GM12878 (cell line): Measurements from ENCODE around the gene ATG13. TPM values are rescaled to one million over a fixed set of nuclear protein-coding genes. Genes with fewer than 3 reads are reported as not detected.

Source experiments
- ATAC-seq: fragments of 200-7000 bp; cut with Tn5 transposase; 3 replicates; pipeline ENCODE4 v1.9.1; 2020; ENCODE audit warnings: mild to moderate bottlenecking, moderate library complexity
- BruUV-seq: library from RNA; stranded (reverse); fragments of 400-500 nt; replicated peaks from 2 replicates; lab custom pipeline; 2021; lab: Mats Ljungman, UMichigan
- CTCF ChIA-PET: fragments of 300-600 bp; sonication (Branson Sonifier 250); formaldehyde crosslinking; extraction: SDS; loops from one replicate; lab custom pipeline; 2021; ENCODE audit warnings: inconsistent platforms; lab: Yijun Ruan, JAX
- POLR2A ChIA-PET: fragments of 350-600 bp; formaldehyde crosslinking; extraction: SDS; loops from one replicate; lab custom pipeline; 2021; ENCODE audit warnings: inconsistent platforms; lab: Charles Lee
- RAD21 ChIA-PET: fragments of 300-600 bp; sonication (Branson Sonifier 250); formaldehyde crosslinking; loops from one replicate; lab custom pipeline; 2023; ENCODE audit warnings: antibody characterized with exemption; ENCODE audit not compliant: unreplicated experiment; lab: Charles Lee
- SMC1A ChIA-PET: fragments of 300-600 bp; sonication (Branson Sonifier 250); formaldehyde crosslinking; loops from one replicate; lab custom pipeline; 2023; ENCODE audit not compliant: unreplicated experiment, uncharacterized antibody; lab: Charles Lee
- DNase-seq: peaks from one replicate; pipeline ENCODE4 v3.0.0-alpha.2; 2011; ENCODE audit warnings: low read depth, low spot score
- FAIRE-seq: peaks from 3 replicates; lab custom pipeline; 2011; peaks lifted over from hg19 to GRCh38; lab: Jason Lieb, UNC
- H2AFZ ChIP-seq: 2 replicates; pipeline ENCODE4 v1.6.0; 2011; ENCODE audit warnings: low read depth, low read length, control low read depth; ENCODE audit not compliant: control insufficient read depth
- H3K27ac ChIP-seq: 2 replicates; pipeline ENCODE4 v1.5.1; 2011; ENCODE audit warnings: control low read depth; ENCODE audit not compliant: control insufficient read depth, insufficient read depth
- H3K27me3 ChIP-seq, 2 experiments: replicated peaks in 1 of 2; 2 replicates each; pipeline versions ENCODE4 v1.6.0 to v1.6.1; 2011; ENCODE audit warnings: low read length in 1 of 2; ENCODE audit not compliant: control insufficient read depth in 2 of 2, insufficient read depth in 2 of 2
- H3K36me3 ChIP-seq, 2 experiments: 2 replicates each; pipeline ENCODE4 v1.5.1; 2011; ENCODE audit warnings: low read length in 1 of 2; ENCODE audit not compliant: control insufficient read depth in 2 of 2, insufficient read depth in 2 of 2
- H3K4me1 ChIP-seq: 2 replicates; pipeline ENCODE4 v1.6.1; 2011; ENCODE audit warnings: mild to moderate bottlenecking, low read length, moderate library complexity, mixed read lengths; ENCODE audit not compliant: control insufficient read depth, insufficient read depth
- H3K4me2 ChIP-seq: 2 replicates; pipeline ENCODE4 v1.6.0; 2011; ENCODE audit warnings: control low read depth; ENCODE audit not compliant: control insufficient read depth, insufficient read depth
- H3K4me3 ChIP-seq: fragments of 200-600 bp; sonication (generic); 2 replicates; pipeline ENCODE4 v1.5.1; 2016
- H3K79me2 ChIP-seq: 2 replicates; pipeline ENCODE4 v1.6.0; 2011; ENCODE audit warnings: low read length; ENCODE audit not compliant: control insufficient read depth, insufficient read depth
- H3K9ac ChIP-seq: 2 replicates; pipeline ENCODE4 v1.8.0; 2011; ENCODE audit warnings: low read length, control low read depth, mixed read lengths; ENCODE audit not compliant: control insufficient read depth, insufficient read depth
- H3K9me3 ChIP-seq: replicated peaks from 3 replicates; pipeline ENCODE4 v1.5.1; 2011; ENCODE audit warnings: mild to moderate bottlenecking, low read length; ENCODE audit not compliant: control insufficient read depth, insufficient read depth
- H4K20me1 ChIP-seq: 2 replicates; pipeline ENCODE4 v1.6.0; 2011; ENCODE audit not compliant: control insufficient read depth, insufficient read depth
- CEBPZ ChIP-seq: fragments of 150-350 bp; IDR thresholded peaks from 2 replicates; pipeline ENCODE4 v1.6.1; 2016; ENCODE audit warnings: low read depth, low read length
- CHD1 ChIP-seq: IDR thresholded peaks from 2 replicates; pipeline ENCODE4 v1.6.1; 2012; ENCODE audit warnings: low read depth, low read length, improper control_type of control experiment
- GABPA ChIP-seq: IDR thresholded peaks from 2 replicates; pipeline ENCODE4 v1.6.1; 2014; ENCODE audit warnings: antibody characterized with exemption, low read depth, mild to moderate bottlenecking, inconsistent platforms
- HSF1 ChIP-seq: fragments of 150-350 bp; IDR thresholded peaks from 2 replicates; pipeline ENCODE4 v1.6.1; 2014; ENCODE audit warnings: mild to moderate bottlenecking, low read depth, low read length
- KLF5 ChIP-seq: fragments of 450-650 bp; IDR thresholded peaks from 2 replicates; pipeline ENCODE4 v1.6.1; 2014; ENCODE audit warnings: mild to moderate bottlenecking; ENCODE audit not compliant: partially characterized antibody
- PAX5 ChIP-seq: IDR thresholded peaks from 2 replicates; pipeline ENCODE4 v1.6.1; 2011; ENCODE audit warnings: low read depth, low read length, borderline replicate concordance
- POLR2AphosphoS5 ChIP-seq: IDR thresholded peaks from 2 replicates; pipeline ENCODE4 v1.6.1; 2011; ENCODE audit warnings: mild to moderate bottlenecking, low read length, inconsistent platforms
- RAD21 ChIP-seq: IDR thresholded peaks from 2 replicates; pipeline ENCODE4 v1.6.1; 2011; ENCODE audit warnings: mild to moderate bottlenecking, low read depth, low read length, moderate library complexity; ENCODE audit not compliant: insufficient read depth
- SPI1 ChIP-seq: IDR thresholded peaks from 2 replicates; pipeline ENCODE4 v1.6.1; 2011; ENCODE audit warnings: low read depth, mild to moderate bottlenecking, low read length, moderate library complexity, borderline replicate concordance; ENCODE audit not compliant: insufficient read depth
- SUZ12 ChIP-seq: fragments of 200-600 bp; sonication (generic); IDR thresholded peaks from one replicate; pipeline ENCODE4 v1.6.1; 2018; ENCODE audit warnings: antibody characterized with exemption, mild to moderate bottlenecking; ENCODE audit not compliant: unreplicated experiment
- ZNF207 ChIP-seq: fragments of 450-650 bp; IDR thresholded peaks from 2 replicates; pipeline ENCODE4 v1.6.1; 2014; ENCODE audit warnings: antibody characterized with exemption, mild to moderate bottlenecking, borderline replicate concordance
- ZNF24 ChIP-seq: fragments of 450-650 bp; IDR thresholded peaks from 2 replicates; pipeline ENCODE4 v1.6.1; 2017; ENCODE audit warnings: antibody characterized with exemption, mild to moderate bottlenecking
- ZNF384 ChIP-seq: IDR thresholded peaks from 2 replicates; pipeline ENCODE4 v1.6.1; 2012; ENCODE audit warnings: low read depth, mild to moderate bottlenecking, low read length, improper control_type of control experiment, borderline replicate concordance
- ZZZ3 ChIP-seq: IDR thresholded peaks from 2 replicates; pipeline ENCODE4 v1.6.1; 2011; ENCODE audit warnings: low read depth; ENCODE audit not compliant: control insufficient read depth, insufficient read length
- WGBS: methylation state at CpG from one replicate; pipeline ENCODE4 v1.1.6; 2016; ENCODE audit warnings: low lambda C conversion rate; ENCODE audit not compliant: insufficient replicate concordance, insufficient coverage; ENCODE audit errors: missing lambda C conversion rate; 5-methylcytosine and 5-hydroxymethylcytosine counted together
- in situ Hi-C: fragments of 300-500 bp; cut with MboI; formaldehyde crosslinking; loops from 9 replicates; pipeline ENCODE4 v1.14.3; 2018; ENCODE audit warnings: mixed read lengths
- intact Hi-C: fragments of 100-400 bp; cut with micrococcal nuclease; formaldehyde crosslinking; loops from one replicate; pipeline ENCODE4 v1.14.2; 2022; ENCODE audit not compliant: unreplicated experiment
- polyA plus RNA-seq, 11 experiments: library from polyadenylated mRNA; depleted of rRNA in 4 of 11; unstranded in 6 of 11; stranded (reverse) in 5 of 11; fragments of >200 nt; fragmentation: Nextera tagmentation in 4 of 11; fragmentation: Illumina TruSeq in 1 of 11; extraction: Ambion mirVana in 4 of 11; extraction: Trizol in 1 of 11; gene quantifications; 1 replicate in 1 of 11; 2 replicates in 10 of 11; pipeline versions ENCODE4 v1.2.1 to v1.2.3, GENCODE V29; 2011 to 2016; ENCODE audit warnings: inconsistent platforms in 2 of 11, missing spikeins in 2 of 11, low read depth in 1 of 11
- total RNA-seq, 4 experiments: library from RNA; depleted of rRNA in 3 of 4; stranded (reverse); fragments of >200 nt in 3 of 4; fragmentation: Illumina TruSeq in 1 of 4; extraction: Trizol in 1 of 4; gene quantifications; 2 replicates each; pipeline versions ENCODE4 v1.2.1 to v1.2.3, GENCODE V29; 2013 to 2021
- TF ChIP-seq, protein P1 (sequence below): fragments of 450-650 bp; IDR thresholded peaks from 2 replicates; pipeline ENCODE4 v1.6.1; 2018; ENCODE audit warnings: mild to moderate bottlenecking, low read depth, moderate library complexity; ENCODE audit not compliant: partially characterized antibody

ATG13 gene
- total and polyA plus RNA-seq, 10 of the 15 experiments (the other 5 are each of a cell fraction or from before 2014, with no cell fraction given): 10.9 to 61.6 (median 50.9) TPM

GRCh38 chr11:46618837-46619236 lies 1.5 kb downstream of the ATG13 start:
- Histone ChIP-seq H3K79me2 (peaks cover 23% of the 10 kb centered on the region), H3K4me2 (peak overlapping the region; percentile 66), H3K4me1 (peaks cover 7% of the 10 kb centered on the region; the same call in 1 of the 2 replicates), H4K20me1 (no peaks in the 10 kb centered on the region), H2AFZ (no peak overlapping the region), H3K27ac (no peak overlapping the region), H3K36me3 (no peaks in the 10 kb centered on the region), H3K9me3 (no peaks in the 10 kb centered on the region), H3K4me3 (peak overlapping the region; percentile 72; the same call in 1 of the 2 replicates), H3K9ac (no peak overlapping the region; the same call in 1 of the 2 replicates), H3K27me3 (no peaks in the 10 kb centered on the region)
- TF ChIP-seq POLR2AphosphoS5 (no peak), ZNF24 (no peak), KLF5 (no peak), ZZZ3 (no peak), SPI1 (no peak), ZNF384 (no peak), HSF1 (no peak), PAX5 (no peak), ZNF207 (no peak), CEBPZ (no peak), GABPA (no peak), RAD21 (no peak), SUZ12 (no peak), CHD1 (no peak)
- TF ChIP-seq, protein P1, sequence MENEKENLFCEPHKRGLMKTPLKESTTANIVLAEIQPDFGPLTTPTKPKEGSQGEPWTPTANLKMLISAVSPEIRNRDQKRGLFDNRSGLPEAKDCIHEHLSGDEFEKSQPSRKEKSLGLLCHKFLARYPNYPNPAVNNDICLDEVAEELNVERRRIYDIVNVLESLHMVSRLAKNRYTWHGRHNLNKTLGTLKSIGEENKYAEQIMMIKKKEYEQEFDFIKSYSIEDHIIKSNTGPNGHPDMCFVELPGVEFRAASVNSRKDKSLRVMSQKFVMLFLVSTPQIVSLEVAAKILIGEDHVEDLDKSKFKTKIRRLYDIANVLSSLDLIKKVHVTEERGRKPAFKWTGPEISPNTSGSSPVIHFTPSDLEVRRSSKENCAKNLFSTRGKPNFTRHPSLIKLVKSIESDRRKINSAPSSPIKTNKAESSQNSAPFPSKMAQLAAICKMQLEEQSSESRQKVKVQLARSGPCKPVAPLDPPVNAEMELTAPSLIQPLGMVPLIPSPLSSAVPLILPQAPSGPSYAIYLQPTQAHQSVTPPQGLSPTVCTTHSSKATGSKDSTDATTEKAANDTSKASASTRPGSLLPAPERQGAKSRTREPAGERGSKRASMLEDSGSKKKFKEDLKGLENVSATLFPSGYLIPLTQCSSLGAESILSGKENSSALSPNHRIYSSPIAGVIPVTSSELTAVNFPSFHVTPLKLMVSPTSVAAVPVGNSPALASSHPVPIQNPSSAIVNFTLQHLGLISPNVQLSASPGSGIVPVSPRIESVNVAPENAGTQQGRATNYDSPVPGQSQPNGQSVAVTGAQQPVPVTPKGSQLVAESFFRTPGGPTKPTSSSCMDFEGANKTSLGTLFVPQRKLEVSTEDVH: no peak
- CTCF ChIA-PET: interaction anchor here (0.8 to 4.5 kb wide), 35 partner anchors 11 to 274 kb away, joined by 3 to 31 read pairs (median 6); partner anchors contain the start of genes AMBRA1, ARHGAP1, CHRM4 and ZNF408
- intact Hi-C loops: no loop called here
- in situ Hi-C loops: no loop called here
- RAD21 ChIA-PET: interaction anchor here (0.7 to 2.9 kb wide), 18 partner anchors 25 to 924 kb away, joined by 3 to 20 read pairs (median 5); partner anchors contain the start of genes AMBRA1 and CHRM4
- ATAC-seq (no peak), FAIRE-seq (no peak), DNase-seq (no peak)
- POLR2A ChIA-PET: interaction anchor here (0.6 to 2.9 kb wide), 6 partner anchors 11 to 208 kb away, joined by 3 to 11 read pairs (median 4); no protein-coding TSS in a partner anchor
- WGBS: 77% methylated on average over 6 of the region's 6 CpGs
- SMC1A ChIA-PET: interaction anchor here (0.7 to 5.9 kb wide), 24 partner anchors 8 to 896 kb away, joined by 3 to 34 read pairs (median 4); partner anchors contain the start of gene AMBRA1
- BruUV-seq: no TSS peak
